H9 (cell line): ENCODE results near the gene FGF11. TPM values are rescaled to one million over a fixed set of nuclear protein-coding genes. Genes with fewer than 3 reads are reported as not detected.
A peak's percentile ranks its signal among the peaks of the same experiment; 100 is the strongest.

Source experiments
- DNase-seq: peaks from one replicate; pipeline ENCODE4 v3.0.0-alpha.2; 2017
- H2AFZ ChIP-seq: one replicate; pipeline ENCODE4 v1.6.1; 2013; ENCODE audit warnings: mild to moderate bottlenecking, low read length, control low read depth, moderate library complexity
- H2AK5ac ChIP-seq: 2 replicates; pipeline ENCODE4 v1.6.1; 2013; ENCODE audit warnings: low read length, control low read depth, mixed read lengths; ENCODE audit not compliant: insufficient read length
- H2BK120ac ChIP-seq: one replicate; pipeline ENCODE4 v1.6.1; 2013; ENCODE audit warnings: low read depth, mild to moderate bottlenecking, low read length, control low read depth, inconsistent platforms; ENCODE audit not compliant: poor library complexity, severe bottlenecking
- H2BK12ac ChIP-seq: 2 replicates; pipeline ENCODE4 v1.6.1; 2013; ENCODE audit warnings: low read length, control low read depth, mixed read lengths, low read depth; ENCODE audit not compliant: insufficient read length
- H2BK15ac ChIP-seq: 2 replicates; pipeline ENCODE4 v1.6.1; 2013; ENCODE audit warnings: low read depth, low read length, control low read depth
- H2BK20ac ChIP-seq: one replicate; pipeline ENCODE4 v1.6.1; 2013; ENCODE audit warnings: low read depth, mild to moderate bottlenecking, low read length, control low read depth, inconsistent platforms; ENCODE audit not compliant: poor library complexity, severe bottlenecking
- H2BK5ac ChIP-seq: 2 replicates; pipeline ENCODE4 v1.6.1; 2013; ENCODE audit warnings: low read length, control low read depth, mixed read lengths; ENCODE audit not compliant: insufficient read length
- H3K14ac ChIP-seq: 2 replicates; pipeline ENCODE4 v1.6.1; 2013; ENCODE audit warnings: low read length, control low read depth; ENCODE audit not compliant: insufficient read depth
- H3K18ac ChIP-seq: 2 replicates; pipeline ENCODE4 v1.6.1; 2013; ENCODE audit warnings: low read depth, mild to moderate bottlenecking, mixed read lengths, low read length, control low read depth; ENCODE audit not compliant: insufficient read length
- H3K23ac ChIP-seq: 2 replicates; pipeline ENCODE4 v1.6.1; 2013; ENCODE audit warnings: low read length, control low read depth, mixed read lengths, low read depth; ENCODE audit not compliant: insufficient read length
- H3K23me2 ChIP-seq: 2 replicates; pipeline ENCODE4 v1.6.1; 2013; ENCODE audit warnings: low read depth, mild to moderate bottlenecking, mixed read lengths, low read length, control low read depth; ENCODE audit not compliant: insufficient read length, poor library complexity, severe bottlenecking
- H3K27ac ChIP-seq: 2 replicates; pipeline ENCODE4 v1.5.1; 2013; ENCODE audit warnings: low read length, control low read depth, mixed read lengths, low read depth; ENCODE audit not compliant: insufficient read length
- H3K27me3 ChIP-seq: 2 replicates; pipeline ENCODE4 v1.6.1; 2013; ENCODE audit warnings: low read length, control low read depth, inconsistent platforms; ENCODE audit not compliant: insufficient read depth
- H3K4ac ChIP-seq: 2 replicates; pipeline ENCODE4 v1.6.1; 2013; ENCODE audit warnings: low read depth, mild to moderate bottlenecking, control low read depth, inconsistent platforms, low read length, moderate library complexity
- H3K4me1 ChIP-seq: 2 replicates; pipeline ENCODE4 v1.6.1; 2013; ENCODE audit warnings: low read length, control low read depth, inconsistent platforms; ENCODE audit not compliant: insufficient read depth
- H3K4me2 ChIP-seq: 2 replicates; pipeline ENCODE4 v1.6.1; 2013; ENCODE audit warnings: low read length, control low read depth, mixed read lengths; ENCODE audit not compliant: insufficient read length, insufficient read depth
- H3K56ac ChIP-seq: 2 replicates; pipeline ENCODE4 v1.6.1; 2013; ENCODE audit warnings: low read depth, mild to moderate bottlenecking, mixed read lengths, low read length, control low read depth; ENCODE audit not compliant: insufficient read length
- H3K79me1 ChIP-seq: 2 replicates; pipeline ENCODE4 v1.6.1; 2013; ENCODE audit warnings: low read depth, mild to moderate bottlenecking, moderate library complexity, low read length, control low read depth, inconsistent platforms; ENCODE audit not compliant: insufficient read depth, poor library complexity, severe bottlenecking
- H3K79me2 ChIP-seq: 2 replicates; pipeline ENCODE4 v1.6.1; 2013; ENCODE audit warnings: low read length, control low read depth, inconsistent platforms; ENCODE audit not compliant: insufficient read depth
- H3K9ac ChIP-seq: 2 replicates; pipeline ENCODE4 v1.6.1; 2013; ENCODE audit warnings: low read length, control low read depth, mixed read lengths; ENCODE audit not compliant: insufficient read length; ENCODE audit errors: extremely low read depth
- H3K9me3 ChIP-seq: one replicate; pipeline ENCODE4 v1.6.1; 2013; ENCODE audit warnings: low read depth, low read length, inconsistent platforms; ENCODE audit not compliant: control insufficient read depth
- H3T11ph ChIP-seq: one replicate; pipeline ENCODE4 v1.6.1; 2013; ENCODE audit warnings: mild to moderate bottlenecking, low read length, control low read depth, inconsistent platforms
- H4K20me1 ChIP-seq: one replicate; pipeline ENCODE4 v1.6.1; 2013; ENCODE audit not compliant: control insufficient read depth, insufficient read length, insufficient read depth
- H4K5ac ChIP-seq: 2 replicates; pipeline ENCODE4 v1.6.1; 2013; ENCODE audit warnings: low read depth, mild to moderate bottlenecking, mixed read lengths, low read length, control low read depth; ENCODE audit not compliant: insufficient read length
- H4K8ac ChIP-seq: replicated peaks from 2 replicates; pipeline ENCODE4 v1.6.1; 2013; ENCODE audit warnings: low read length, control low read depth, mixed read lengths, low read depth; ENCODE audit not compliant: insufficient read length
- H4K91ac ChIP-seq: 2 replicates; pipeline ENCODE4 v1.6.1; 2013; ENCODE audit warnings: low read depth, mild to moderate bottlenecking, moderate library complexity, mixed read lengths, low read length, control low read depth; ENCODE audit not compliant: insufficient read length
- H3K27ac Mint-ChIP-seq, 3 experiments: 2 replicates in 2 of 3; 3 replicates in 1 of 3; pipeline ENCODE4 v1.8.0; 2020 to 2021; ENCODE audit warnings: mixed read lengths in 3 of 3, mild to moderate bottlenecking in 1 of 3, moderate library complexity in 1 of 3
- H3K27me3 Mint-ChIP-seq: 2 replicates; pipeline ENCODE4 v1.8.0; 2021; ENCODE audit warnings: low read depth, mild to moderate bottlenecking, moderate library complexity, mixed read lengths
- H3K36me3 Mint-ChIP-seq, 3 experiments: 2 replicates in 2 of 3; 3 replicates in 1 of 3; pipeline ENCODE4 v1.8.0; 2020 to 2021; ENCODE audit warnings: low read depth in 3 of 3, mixed read lengths in 3 of 3; ENCODE audit not compliant: insufficient read depth in 1 of 3
- H3K4me1 Mint-ChIP-seq, 2 experiments: 2 replicates each; pipeline ENCODE4 v1.8.0; 2020; ENCODE audit warnings: mixed read lengths in 2 of 2
- H3K4me3 Mint-ChIP-seq, 2 experiments: 2 replicates in 1 of 2; 3 replicates in 1 of 2; pipeline ENCODE4 v1.8.0; 2020 to 2021; ENCODE audit warnings: mild to moderate bottlenecking in 2 of 2, mixed read lengths in 2 of 2, moderate library complexity in 1 of 2
- H3K9me3 Mint-ChIP-seq, 2 experiments: 2 replicates in 1 of 2; 3 replicates in 1 of 2; pipeline ENCODE4 v1.8.0; 2020; ENCODE audit warnings: mild to moderate bottlenecking in 2 of 2, mixed read lengths in 2 of 2, moderate library complexity in 1 of 2
- CTCF ChIP-seq: fragments of 200-600 bp; sonication (generic); conservative IDR thresholded peaks from 3 replicates; pipeline ENCODE4 v1.8.0; 2021; ENCODE audit warnings: antibody characterized with exemption, mild to moderate bottlenecking
- WGBS: extraction: QIAGEN DNeasy Blood & Tissue Kit; methylation state at CpG from one replicate; pipeline ENCODE4 v1.1.7; 2013; ENCODE audit warnings: missing lambda C conversion rate, low lambda C conversion rate, mixed read lengths; ENCODE audit not compliant: insufficient read length; ENCODE audit errors: extremely low coverage; 5-methylcytosine and 5-hydroxymethylcytosine counted together
- total RNA-seq: library from RNA; stranded (reverse); gene quantifications from 2 replicates; pipeline ENCODE4 v1.2.1, GENCODE V29; 2021

FGF11 gene
- total RNA-seq, 1 experiment from 2014 or later, result 15.2 TPM

GRCh38 chr17:7443499-7444485, 4.5 kb downstream of the FGF11 start:
- Mint-ChIP-seq H3K4me1 (peaks cover 35 to 52% of the 10 kb centered on the region in 2 experiments), H3K36me3 (peaks cover 3 to 18% (median 5%) of the 10 kb centered on the region in 3 experiments)

More at GRCh38 chr17:7443499-7444485, 4.5 kb downstream of the FGF11 start:
- TF ChIP-seq CTCF, result no peak
- Histone ChIP-seq H3K9ac (no peak overlapping the region), H3K79me2 (no peaks in the 10 kb centered on the region), H3K23ac (no peak overlapping the region), H3K4me2 (peak overlapping the region; percentile 22), H3K23me2 (peaks cover 22% of the 10 kb centered on the region), H2AFZ (no peak overlapping the region), H3K9me3 (no peaks in the 10 kb centered on the region), H3K27me3 (peaks cover 6% of the 10 kb centered on the region), H4K5ac (no peak overlapping the region), H2AK5ac (no peak overlapping the region), H3K18ac (no peak overlapping the region), H4K8ac (no peak overlapping the region), H2BK12ac (no peak overlapping the region), H3K4ac (no peak overlapping the region), H3K56ac (no peak overlapping the region), H3K4me1 (no peaks in the 10 kb centered on the region; the same call in 1 of the 2 replicates), H4K20me1 (no peaks in the 10 kb centered on the region), H2BK15ac (no peak overlapping the region), H2BK120ac (no peak overlapping the region), H3T11ph (no peak overlapping the region), H3K79me1 (no peaks in the 10 kb centered on the region), H3K14ac (no peak overlapping the region), H3K27ac (no peak overlapping the region), H2BK5ac (no peak overlapping the region), H4K91ac (no peak overlapping the region), H2BK20ac (no peak overlapping the region)
- Mint-ChIP-seq H3K9me3 (no peaks in the 10 kb centered on the region; a peak in 1 of 5 replicates), H3K4me3 (peak overlapping the region in 1 of 2 experiments; percentile 94; a peak in 4 of 5 replicates), H3K27ac (no peak overlapping the region), H3K27me3 (peaks cover 20% of the 10 kb centered on the region)
- no peak for DNase-seq
- WGBS, result no CpG with 5 or more reads among the region's 7 CpGs
